Kidney (tissue), 14 donors: ENCODE data around the gene FCN1. TPM values are rescaled to one million over a fixed set of nuclear protein-coding genes. Genes with fewer than 3 reads are reported as not detected.

Experiments
- DNase-seq, 5 donors: peaks; one replicate each; pipeline ENCODE4 v3.0.0-alpha.2; 2013 to 2020
- FAIRE-seq: peaks from 2 replicates; lab custom pipeline; 2012; peaks lifted over from hg19 to GRCh38; lab: Jason Lieb, UNC
- H3K27ac ChIP-seq, 2 donors: one replicate each; pipeline ENCODE4 v1.7.0; 2013; ENCODE audit warnings: low read depth in 2 of 2, low read length in 2 of 2, inconsistent platforms in 1 of 2
- H3K27me3 ChIP-seq: one replicate; pipeline ENCODE4 v1.7.1; 2013; ENCODE audit warnings: low read length, inconsistent platforms; ENCODE audit not compliant: control insufficient read depth, insufficient read depth
- H3K36me3 ChIP-seq, 3 donors: one replicate each; pipeline versions ENCODE4 v1.7.0 to v1.7.1; 2013; ENCODE audit warnings: low read length in 3 of 3, control low read depth in 1 of 3, inconsistent platforms in 1 of 3; ENCODE audit not compliant: insufficient read depth in 3 of 3, control insufficient read depth in 2 of 3
- H3K4me1 ChIP-seq, 3 donors: one replicate each; pipeline versions ENCODE4 v1.7.0 to v1.7.1; 2013; ENCODE audit warnings: low read length in 3 of 3, inconsistent platforms in 1 of 3, low read depth in 1 of 3; ENCODE audit not compliant: control insufficient read depth in 2 of 3, insufficient read depth in 2 of 3
- H3K4me3 ChIP-seq, 3 donors: one replicate each; pipeline versions ENCODE4 v1.7.0 to v1.8.1; 2013; ENCODE audit warnings: low read length in 3 of 3, control low read depth in 1 of 3, inconsistent platforms in 1 of 3
- H3K9ac ChIP-seq, 3 donors: one replicate each; pipeline versions ENCODE4 v1.7.0 to v1.7.1; 2013; ENCODE audit warnings: low read length in 3 of 3, control low read depth in 1 of 3, inconsistent platforms in 1 of 3
- H3K9me3 ChIP-seq, 3 donors: one replicate each; pipeline versions ENCODE4 v1.7.0 to v1.7.1; 2013; ENCODE audit warnings: low read length in 3 of 3, control low read depth in 1 of 3, inconsistent platforms in 1 of 3; ENCODE audit not compliant: control insufficient read depth in 2 of 3, insufficient read depth in 1 of 3
- intact Hi-C: fragments of 100-400 bp; cut with DNase I; formaldehyde crosslinking; loops from one replicate; pipeline ENCODE4 v1.11.1; 2022
- polyA plus RNA-seq: library from polyadenylated mRNA; stranded (reverse); fragments of 350-450 nt; fragmentation: Illumina TruSeq; extraction: RNeasy Lipid Tissue Mini Kit (QIAGEN cat#74804); gene quantifications from one replicate; pipeline ENCODE4 v1.2.3, GENCODE V29; 2014; ENCODE audit warnings: low read depth, low replicate concordance; ENCODE audit not compliant: insufficient read depth
- total RNA-seq: library from RNA; stranded (reverse); fragmentation: NEBNext Ultra II Directional; extraction: Animal tissue kit (Norgen Biotek cat#: 25700); gene quantifications from one replicate; pipeline ENCODE4 v1.2.1, GENCODE V29; 2021
- TF ChIP-seq, protein P1 (sequence below): IDR thresholded peaks from 3 replicates; pipeline ENCODE4 v1.5.1; 2012; ENCODE audit warnings: mild to moderate bottlenecking, moderate library complexity, borderline replicate concordance; ENCODE audit not compliant: insufficient read depth; ENCODE audit errors: extremely low read depth
- donor health status: control.
- donor health status: control.
- donor health status: control.
- donor health status: control.
- donor health status: control.
- donor health status: DM: yes; HTN: yes; CAD: no.
- donor health status: Normal renal cell carcinoma (clear cell type).

The FCN1 gene
- total and polyA plus RNA-seq, 2 donors from 2014 or later = 3.2 to 13.0 TPM

DNA sequence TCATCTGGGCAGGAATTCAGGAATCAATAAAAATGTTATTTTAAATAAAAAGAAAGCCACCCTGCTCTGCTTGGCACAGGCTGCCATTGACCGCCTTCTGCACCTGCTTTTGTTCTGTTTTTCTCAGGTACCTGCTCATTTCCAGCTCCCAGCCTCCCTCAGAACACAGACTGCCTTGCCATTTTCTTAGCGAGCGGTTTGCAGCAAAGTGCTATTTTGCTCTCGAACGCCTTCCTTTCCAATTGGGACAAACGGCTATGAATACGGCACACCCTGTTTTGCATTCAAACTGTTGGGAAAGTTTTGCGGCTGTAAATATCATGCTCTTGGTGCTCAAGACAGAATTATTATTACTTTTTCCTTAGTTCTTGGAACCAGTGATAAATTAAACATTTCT lies 25.1 kb upstream of the FCN1 start:
- TF ChIP-seq, protein P1, sequence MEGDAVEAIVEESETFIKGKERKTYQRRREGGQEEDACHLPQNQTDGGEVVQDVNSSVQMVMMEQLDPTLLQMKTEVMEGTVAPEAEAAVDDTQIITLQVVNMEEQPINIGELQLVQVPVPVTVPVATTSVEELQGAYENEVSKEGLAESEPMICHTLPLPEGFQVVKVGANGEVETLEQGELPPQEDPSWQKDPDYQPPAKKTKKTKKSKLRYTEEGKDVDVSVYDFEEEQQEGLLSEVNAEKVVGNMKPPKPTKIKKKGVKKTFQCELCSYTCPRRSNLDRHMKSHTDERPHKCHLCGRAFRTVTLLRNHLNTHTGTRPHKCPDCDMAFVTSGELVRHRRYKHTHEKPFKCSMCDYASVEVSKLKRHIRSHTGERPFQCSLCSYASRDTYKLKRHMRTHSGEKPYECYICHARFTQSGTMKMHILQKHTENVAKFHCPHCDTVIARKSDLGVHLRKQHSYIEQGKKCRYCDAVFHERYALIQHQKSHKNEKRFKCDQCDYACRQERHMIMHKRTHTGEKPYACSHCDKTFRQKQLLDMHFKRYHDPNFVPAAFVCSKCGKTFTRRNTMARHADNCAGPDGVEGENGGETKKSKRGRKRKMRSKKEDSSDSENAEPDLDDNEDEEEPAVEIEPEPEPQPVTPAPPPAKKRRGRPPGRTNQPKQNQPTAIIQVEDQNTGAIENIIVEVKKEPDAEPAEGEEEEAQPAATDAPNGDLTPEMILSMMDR = no peak
- no peak for FAIRE-seq
- intact Hi-C loops = no loop called here
- H3K36me3 ChIP-seq = no peaks in the 10 kb centered on the region
- peak in 1 of 5 donors; percentile 59 for DNase-seq
- no peak overlapping the region for H3K9ac ChIP-seq
- H3K27ac ChIP-seq = no peak overlapping the region
- H3K9me3 ChIP-seq = no peaks in the 10 kb centered on the region
- H3K4me3 ChIP-seq = no peak overlapping the region
- no peaks in the 10 kb centered on the region for H3K27me3 ChIP-seq
- H3K4me1 ChIP-seq = no peaks in the 10 kb centered on the region

GRCh38 chr9:134942011-134942787 lies 24.5 kb upstream of the FCN1 start:
- intact Hi-C loops = no loop called here
- Histone ChIP-seq H3K27me3 (no peaks in the 10 kb centered on the region), H3K9ac (no peak overlapping the region), H3K4me3 (no peak overlapping the region), H3K27ac (no peak overlapping the region), H3K36me3 (no peaks in the 10 kb centered on the region), H3K4me1 (no peaks in the 10 kb centered on the region), H3K9me3 (no peaks in the 10 kb centered on the region)
- DNase-seq (no peak), FAIRE-seq (no peak)
- TF ChIP-seq, protein P1 = no peak

DNA sequence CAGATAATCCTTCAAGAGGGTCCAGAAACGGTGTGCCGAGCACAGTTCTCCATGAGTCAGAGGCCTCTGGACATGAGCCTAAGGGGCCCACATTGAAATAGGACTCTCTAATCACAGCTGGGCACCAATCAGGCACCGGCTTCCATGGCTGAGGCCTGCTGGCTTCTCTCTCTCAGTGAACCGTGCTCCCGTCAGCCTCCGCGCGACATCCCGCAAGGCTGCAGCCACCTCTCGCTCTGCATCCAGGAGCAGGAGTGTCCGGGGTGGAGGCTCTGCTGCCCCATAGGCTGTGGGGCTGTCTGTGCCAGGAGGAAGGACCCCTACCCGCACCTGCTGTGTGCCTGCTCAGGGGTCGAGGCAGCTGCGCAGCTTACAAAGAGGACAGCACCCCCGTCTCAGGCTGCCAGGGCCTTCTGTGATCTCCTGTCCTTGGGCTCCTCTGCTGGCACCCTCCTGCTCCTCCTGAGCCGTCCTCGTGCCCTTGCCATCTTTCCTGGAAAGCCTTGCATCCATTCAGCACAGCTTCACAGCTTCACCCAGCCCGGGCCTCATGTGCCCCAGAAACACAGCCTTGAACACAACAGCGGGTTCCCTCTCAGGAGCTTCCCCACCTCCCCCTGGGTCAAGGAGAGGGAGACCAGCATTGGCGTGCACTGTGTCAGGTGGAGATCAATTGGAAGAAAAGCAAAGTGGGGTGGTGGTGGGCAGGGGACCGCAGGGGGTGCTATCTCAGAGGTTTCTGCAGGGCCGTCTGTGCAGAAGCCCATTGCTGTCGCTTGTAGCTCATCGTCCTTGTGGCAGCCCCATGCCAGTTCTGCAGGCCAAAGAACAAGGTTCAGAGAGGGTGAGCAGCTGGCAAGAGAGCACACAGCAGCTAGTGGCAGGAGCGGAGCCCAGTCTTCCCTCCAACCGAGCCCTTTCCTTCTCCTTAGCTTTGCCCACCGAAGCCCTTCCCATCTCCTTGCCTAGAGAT lies 22.8 kb upstream of the FCN1 start:
- no peak for DNase-seq
- no peaks in the 10 kb centered on the region for H3K27me3 ChIP-seq
- no peaks in the 10 kb centered on the region for H3K9me3 ChIP-seq
- H3K27ac ChIP-seq = no peak overlapping the region
- no peak overlapping the region for H3K4me3 ChIP-seq
- no peaks in the 10 kb centered on the region for H3K4me1 ChIP-seq
- intact Hi-C loops = no loop called here
- no peaks in the 10 kb centered on the region for H3K36me3 ChIP-seq
- TF ChIP-seq, protein P1 = no peak
- H3K9ac ChIP-seq = no peak overlapping the region
- FAIRE-seq = no peak
